GM18517 (cell line): ENCODE data around the gene TRAF7.

Experiments
- ATAC-seq: cut with Tn5 transposase; IDR thresholded peaks from one replicate; pipeline ENCODE4 v1.9.1; 2021; ENCODE audit warnings: mild to moderate bottlenecking, moderate library complexity; ENCODE audit not compliant: unreplicated experiment

The TRAF7 gene

GRCh38 chr16:2147378-2147777 is 8.2 kb upstream of the TRAF7 start:
- ATAC-seq = no peak

GRCh38 chr16:2147981-2148671 is 7.5 kb upstream of the TRAF7 start, which contains the start of gene RAB26:
TSS of gene RAB26 (plus strand) at chr16:2148625. CDS start at chr16:2148784, 159 bp downstream.
- ATAC-seq = no peak

GRCh38 chr16:2148714-2149629 is 6.6 kb upstream of the TRAF7 start:
- ATAC-seq = no peak

- no peak for ATAC-seq
These were observed 5.8 kb upstream of the TRAF7 start for GRCh38 chr16:2149630-2150417.

- no peak for ATAC-seq
These were observed 5.0 kb upstream of the TRAF7 start for GRCh38 chr16:2150418-2151187.

GRCh38 chr16:2151188-2152091 is 4.1 kb upstream of the TRAF7 start:
- no peak for ATAC-seq

GRCh38 chr16:2152695-2153506 is 2.7 kb upstream of the TRAF7 start:
- no peak for ATAC-seq

- no peak for ATAC-seq
These were observed 970 bp upstream of the TRAF7 start for GRCh38 chr16:2154533-2155090.

GRCh38 chr16:2155977-2156848 is 631 bp downstream of the TRAF7 start:
- no peak for ATAC-seq

GRCh38 chr16:2156849-2157224 is 1.3 kb downstream of the TRAF7 start:
- no peak for ATAC-seq

GRCh38 chr16:2157480-2158261 is 2.1 kb downstream of the TRAF7 start:
- no peak for ATAC-seq

GRCh38 chr16:2158262-2158638 is 2.7 kb downstream of the TRAF7 start:
- no peak for ATAC-seq

GRCh38 chr16:2159175-2159838 is 3.7 kb downstream of the TRAF7 start:
- no peak for ATAC-seq

- no peak for ATAC-seq
These were observed 5.5 kb downstream of the TRAF7 start for GRCh38 chr16:2160915-2161551.

GRCh38 chr16:2161911-2162310 is 6.3 kb downstream of the TRAF7 start:
- no peak for ATAC-seq

- ATAC-seq = no peak
These were observed 7.1 kb downstream of the TRAF7 start for GRCh38 chr16:2162676-2163118.
